GM12872 (cell line): ENCODE data around the gene TAS2R4.

Experiments used
- TF ChIP-seq, protein P1 (sequence below): IDR thresholded peaks from 3 replicates; pipeline ENCODE4 v1.5.1; 2011; ENCODE audit warnings: low read depth, mild to moderate bottlenecking, low read length, moderate library complexity; ENCODE audit not compliant: insufficient read depth

TAS2R4 gene

GRCh38 chr7:141742229-141742628 is 34.2 kb upstream of the TAS2R4 start:
- TF ChIP-seq, protein P1, sequence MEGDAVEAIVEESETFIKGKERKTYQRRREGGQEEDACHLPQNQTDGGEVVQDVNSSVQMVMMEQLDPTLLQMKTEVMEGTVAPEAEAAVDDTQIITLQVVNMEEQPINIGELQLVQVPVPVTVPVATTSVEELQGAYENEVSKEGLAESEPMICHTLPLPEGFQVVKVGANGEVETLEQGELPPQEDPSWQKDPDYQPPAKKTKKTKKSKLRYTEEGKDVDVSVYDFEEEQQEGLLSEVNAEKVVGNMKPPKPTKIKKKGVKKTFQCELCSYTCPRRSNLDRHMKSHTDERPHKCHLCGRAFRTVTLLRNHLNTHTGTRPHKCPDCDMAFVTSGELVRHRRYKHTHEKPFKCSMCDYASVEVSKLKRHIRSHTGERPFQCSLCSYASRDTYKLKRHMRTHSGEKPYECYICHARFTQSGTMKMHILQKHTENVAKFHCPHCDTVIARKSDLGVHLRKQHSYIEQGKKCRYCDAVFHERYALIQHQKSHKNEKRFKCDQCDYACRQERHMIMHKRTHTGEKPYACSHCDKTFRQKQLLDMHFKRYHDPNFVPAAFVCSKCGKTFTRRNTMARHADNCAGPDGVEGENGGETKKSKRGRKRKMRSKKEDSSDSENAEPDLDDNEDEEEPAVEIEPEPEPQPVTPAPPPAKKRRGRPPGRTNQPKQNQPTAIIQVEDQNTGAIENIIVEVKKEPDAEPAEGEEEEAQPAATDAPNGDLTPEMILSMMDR = no peak

- TF ChIP-seq, protein P1 = no peak
These were observed 32.3 kb upstream of the TAS2R4 start for GRCh38 chr7:141744131-141744530.

GRCh38 chr7:141748396-141748795 is 28.1 kb upstream of the TAS2R4 start:
- TF ChIP-seq, protein P1 = no peak

- TF ChIP-seq, protein P1 = no peak; the same call in 2 of the 3 replicates
These were observed 23.8 kb upstream of the TAS2R4 start for GRCh38 chr7:141752634-141753033.

GRCh38 chr7:141754939-141755338 is 21.5 kb upstream of the TAS2R4 start:
- TF ChIP-seq, protein P1 = peak; percentile 48

DNA sequence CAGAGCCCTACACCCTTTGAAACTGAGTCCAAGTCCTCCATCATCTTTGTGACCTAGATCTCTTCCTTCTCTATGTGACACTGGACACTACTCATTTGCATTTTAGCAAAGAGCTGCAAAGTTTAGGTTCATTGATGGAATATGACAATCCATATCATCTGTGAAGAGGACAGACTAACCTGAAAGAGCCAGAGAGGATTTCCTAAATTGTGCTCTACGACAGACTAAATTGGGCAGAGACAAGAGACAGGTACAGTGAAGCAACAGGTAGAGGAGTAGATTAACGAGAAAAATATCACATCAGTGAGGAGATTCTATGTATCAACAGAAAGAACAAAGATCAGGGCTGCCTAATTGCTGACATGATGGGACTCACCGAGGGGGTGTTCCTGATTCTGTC is 12.7 kb upstream of the TAS2R4 start, which contains the start of gene TAS2R3:
Gene TAS2R3 (plus strand): TSS at position 301 of the 400 bp plus-strand sequence. CDS start 62 bp downstream, at position 363.
- TF ChIP-seq, protein P1 = no peak

- TF ChIP-seq, protein P1 = peak; percentile 75
These were observed 9.5 kb downstream of the TAS2R4 start for GRCh38 chr7:141785706-141786552.
